SK-N-SH (cell line): ENCODE measurements around the gene PRKG1. TPM values are rescaled to one million over a fixed set of nuclear protein-coding genes. Genes with fewer than 3 reads are reported as not detected.
A peak's percentile ranks its signal among the peaks of the same experiment; 100 is the strongest.

ENCODE experiments used
- CTCF ChIA-PET: fragments of 300-600, 350-600 bp; formaldehyde crosslinking; extraction: SDS; loops from one replicate; lab custom pipeline; 2021; lab: Yijun Ruan, JAX
- POLR2A ChIA-PET: fragments of 350-600 bp; sonication (Branson Sonifier 250); formaldehyde crosslinking; extraction: SDS; loops from one replicate; lab custom pipeline; 2020; ENCODE audit warnings: antibody characterized with exemption, inconsistent platforms; lab: Yijun Ruan, JAX
- DNase-seq: peaks from one replicate; pipeline ENCODE4 v3.0.0; 2012
- H2AFZ ChIP-seq: fragments of 200-600 bp; sonication (generic); 2 replicates; pipeline ENCODE4 v1.8.1; 2016; ENCODE audit warnings: antibody characterized with exemption, mild to moderate bottlenecking, low read depth
- H3F3A ChIP-seq: fragments of 200-600 bp; sonication (generic); replicated peaks from 2 replicates; pipeline ENCODE3; 2016; ENCODE audit warnings: antibody characterized with exemption, mild to moderate bottlenecking; ENCODE audit not compliant: insufficient read depth
- H3K27ac ChIP-seq, 2 experiments: fragments of 200-500 bp in 1 of 2; fragments of 200-600 bp in 1 of 2; sonication (Bioruptor generic) in 1 of 2; sonication (generic), shearing (Covaris generic) in 1 of 2; 2 replicates each; pipeline versions ENCODE4 v1.5.1 to v1.6.1; 2014 to 2016; ENCODE audit warnings: low read depth in 2 of 2, inconsistent platforms in 1 of 2, low read length in 1 of 2, mild to moderate bottlenecking in 1 of 2, mixed read lengths in 1 of 2
- H3K27me3 ChIP-seq: fragments of 200-600 bp; sonication (generic), shearing (Covaris generic); 2 replicates; pipeline ENCODE4 v1.6.1; 2016; ENCODE audit warnings: mixed run types; ENCODE audit not compliant: insufficient read depth
- H3K36me3 ChIP-seq, 2 experiments: fragments of 200-500 bp in 1 of 2; fragments of 200-600 bp in 1 of 2; sonication (Bioruptor generic) in 1 of 2; sonication (generic) in 1 of 2; replicated peaks in 1 of 2; 2 replicates each; pipeline versions ENCODE3 to v1.5.1; 2014 to 2016; ENCODE audit warnings: low read length in 1 of 2, mild to moderate bottlenecking in 1 of 2; ENCODE audit not compliant: insufficient read depth in 2 of 2, control insufficient read depth in 1 of 2
- H3K4me1 ChIP-seq, 2 experiments: fragments of 200-500 bp in 1 of 2; fragments of 200-600 bp in 1 of 2; sonication (Bioruptor generic) in 1 of 2; sonication (generic), shearing (Covaris generic) in 1 of 2; 2 replicates each; pipeline versions ENCODE4 v1.5.1 to v1.6.1; 2014 to 2016; ENCODE audit warnings: low read depth in 1 of 2, low read length in 1 of 2, mixed run types in 1 of 2; ENCODE audit not compliant: insufficient read depth in 2 of 2, control insufficient read depth in 1 of 2
- H3K4me2 ChIP-seq: fragments of 200-600 bp; sonication (generic), shearing (Covaris generic); 2 replicates; pipeline ENCODE4 v1.6.1; 2017; ENCODE audit warnings: mixed run types
- H3K4me3 ChIP-seq, 2 experiments: fragments of 200-500 bp in 1 of 2; fragments of 200-600 bp in 1 of 2; sonication (Bioruptor generic) in 1 of 2; sonication (generic), shearing (Covaris generic) in 1 of 2; 2 replicates each; pipeline versions ENCODE4 v1.5.1 to v1.8.1; 2014 to 2016; ENCODE audit warnings: low read depth in 2 of 2, inconsistent platforms in 1 of 2, low read length in 1 of 2, mild to moderate bottlenecking in 1 of 2, mixed read lengths in 1 of 2, moderate library complexity in 1 of 2
- H3K79me2 ChIP-seq: fragments of 200-600 bp; sonication (generic); 2 replicates; pipeline ENCODE4 v1.8.1; 2017; ENCODE audit warnings: mild to moderate bottlenecking; ENCODE audit not compliant: insufficient read depth
- H3K9ac ChIP-seq: fragments of 200-600 bp; sonication (generic); 2 replicates; pipeline ENCODE4 v1.6.1; 2017; ENCODE audit warnings: mixed run types
- H3K9me2 ChIP-seq: fragments of 200-600 bp; sonication (generic); 2 replicates; pipeline ENCODE4 v1.6.1; 2017; ENCODE audit warnings: mixed run types
- H3K9me3 ChIP-seq: fragments of 200-600 bp; sonication (generic); 2 replicates; pipeline ENCODE4 v1.6.1; 2017; ENCODE audit warnings: mixed run types, mild to moderate bottlenecking, moderate library complexity
- H4K20me1 ChIP-seq: fragments of 200-600 bp; sonication (generic); 2 replicates; pipeline ENCODE4 v1.6.1; 2017; ENCODE audit warnings: mild to moderate bottlenecking, mixed run types; ENCODE audit not compliant: insufficient read depth
- CHD2 ChIP-seq: fragments of 150-350 bp; IDR thresholded peaks from 2 replicates; pipeline ENCODE4 v1.6.1; 2018; ENCODE audit warnings: low read length; ENCODE audit not compliant: partially characterized antibody
- ELF1 ChIP-seq: IDR thresholded peaks from 2 replicates; pipeline ENCODE4 v1.4.0; 2012
- EZH2phosphoT487 ChIP-seq: fragments of 200-600 bp; sonication (generic); IDR thresholded peaks from 2 replicates; pipeline ENCODE4 v1.6.1; 2017; ENCODE audit warnings: low read depth, mixed run types, mild to moderate bottlenecking, antibody characterized with exemption, moderate library complexity, borderline replicate concordance
- FOSL2 ChIP-seq: IDR thresholded peaks from 2 replicates; pipeline ENCODE4 v1.4.0; 2012; ENCODE audit warnings: low read depth, mild to moderate bottlenecking, moderate library complexity, borderline replicate concordance
- FOXJ3 ChIP-seq: sonication (generic); formaldehyde crosslinking; IDR thresholded peaks from 2 replicates; pipeline ENCODE4 v1.5.1; 2020; ENCODE audit warnings: mild to moderate bottlenecking, missing genetic modification reagents
- FOXM1 ChIP-seq: IDR thresholded peaks from 2 replicates; pipeline ENCODE4 v1.4.0; 2012; ENCODE audit warnings: low read depth, mild to moderate bottlenecking
- GATA2 ChIP-seq: sonication (generic); formaldehyde crosslinking; IDR thresholded peaks from 2 replicates; pipeline ENCODE4 v1.5.0; 2020; ENCODE audit warnings: mild to moderate bottlenecking, missing genetic modification reagents
- MXI1 ChIP-seq: IDR thresholded peaks from 2 replicates; pipeline ENCODE4 v1.6.1; 2012; ENCODE audit warnings: mild to moderate bottlenecking, low read depth, low read length, improper control_type of control experiment
- NFIC ChIP-seq: IDR thresholded peaks from 2 replicates; pipeline ENCODE4 v1.4.0; 2012; ENCODE audit warnings: borderline replicate concordance
- NRF1 ChIP-seq: IDR thresholded peaks from 2 replicates; pipeline ENCODE4 v1.6.1; 2012; ENCODE audit warnings: low read depth, mild to moderate bottlenecking, low read length
- RAD21 ChIP-seq: IDR thresholded peaks from 2 replicates; pipeline ENCODE4 v1.6.1; 2012; ENCODE audit warnings: mild to moderate bottlenecking, low read length
- SIN3A ChIP-seq: IDR thresholded peaks from 2 replicates; pipeline ENCODE4 v1.6.1; 2012; ENCODE audit warnings: low read depth, mild to moderate bottlenecking, low read length, moderate library complexity, borderline replicate concordance
- TCF12 ChIP-seq: IDR thresholded peaks from 2 replicates; pipeline ENCODE4 v1.4.0; 2012
- YY1 ChIP-seq: IDR thresholded peaks from 2 replicates; pipeline ENCODE4 v1.4.0; 2012; ENCODE audit warnings: low read depth, mild to moderate bottlenecking
- WGBS: methylation state at CpG from one replicate; pipeline ENCODE4 v1.1.6; 2017; ENCODE audit warnings: low lambda C conversion rate; 5-methylcytosine and 5-hydroxymethylcytosine counted together
- polyA plus RNA-seq, 3 experiments: library from polyadenylated mRNA; depleted of rRNA; stranded (reverse); fragments of >200 nt; gene quantifications; 2 replicates each; pipeline ENCODE4 v1.2.3, GENCODE V29; 2012
- TF ChIP-seq, protein P1 (sequence below): fragments of 200-600 bp; sonication (generic); IDR thresholded peaks from 2 replicates; pipeline ENCODE4 v1.6.1; 2017; ENCODE audit warnings: antibody characterized with exemption, mild to moderate bottlenecking, moderate library complexity
- TF ChIP-seq, protein P2 (sequence below): IDR thresholded peaks from 2 replicates; pipeline ENCODE4 v1.4.0; 2012; ENCODE audit warnings: low read depth, borderline replicate concordance
- TF ChIP-seq, protein P3 (sequence below): fragments of 150-350 bp; IDR thresholded peaks from 2 replicates; pipeline ENCODE4 v1.6.1; 2016; ENCODE audit warnings: mild to moderate bottlenecking, low read depth, low read length
- TF ChIP-seq, protein P4 (sequence below): IDR thresholded peaks from 2 replicates; pipeline ENCODE4; 2012

The PRKG1 gene
- polyA plus RNA-seq, 1 of the 3 experiments (the other 2 are of a cell fraction) = 4.1 TPM

DNA sequence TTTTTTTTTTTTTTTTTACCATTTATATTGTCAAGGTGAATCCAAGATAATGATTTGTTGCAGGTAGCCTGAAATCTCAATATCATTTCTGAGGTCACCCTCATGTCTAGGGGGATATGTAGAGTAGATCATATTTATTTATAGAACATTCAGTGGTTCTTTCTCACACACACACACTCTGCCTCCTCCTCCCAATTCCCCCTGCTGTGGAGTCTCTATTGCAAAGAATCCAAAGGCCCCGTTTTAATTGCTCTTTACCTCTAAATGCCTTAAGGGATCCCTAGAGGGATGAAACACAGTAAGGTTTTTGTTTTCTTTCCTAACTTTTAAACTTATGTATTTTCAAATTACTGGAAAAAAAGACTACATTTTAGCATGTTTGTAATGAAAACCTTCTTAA is 170.0 kb downstream of the PRKG1 start:
- WGBS = 48% methylated on average over 1 of the region's 1 CpG
- CTCF ChIA-PET = no interaction called here
- H3K36me3 ChIP-seq = no peaks in the 10 kb centered on the region
- H3K9me2 ChIP-seq = no peaks in the 10 kb centered on the region
- peaks cover 0 to 31% of the 10 kb centered on the region in 2 experiments; a peak in 2 of 4 replicates for H3K4me1 ChIP-seq
- H4K20me1 ChIP-seq = no peaks in the 10 kb centered on the region
- no peak for DNase-seq
- H3K4me2 ChIP-seq = peak overlapping the region; percentile 35
- no peak overlapping the region; a peak in 1 of 4 replicates for H3K4me3 ChIP-seq
- no peak overlapping the region for H2AFZ ChIP-seq
- H3K9ac ChIP-seq = no peak overlapping the region; the same call in 1 of the 2 replicates
- no peaks in the 10 kb centered on the region for H3F3A ChIP-seq
- TF ChIP-seq, protein P1, sequence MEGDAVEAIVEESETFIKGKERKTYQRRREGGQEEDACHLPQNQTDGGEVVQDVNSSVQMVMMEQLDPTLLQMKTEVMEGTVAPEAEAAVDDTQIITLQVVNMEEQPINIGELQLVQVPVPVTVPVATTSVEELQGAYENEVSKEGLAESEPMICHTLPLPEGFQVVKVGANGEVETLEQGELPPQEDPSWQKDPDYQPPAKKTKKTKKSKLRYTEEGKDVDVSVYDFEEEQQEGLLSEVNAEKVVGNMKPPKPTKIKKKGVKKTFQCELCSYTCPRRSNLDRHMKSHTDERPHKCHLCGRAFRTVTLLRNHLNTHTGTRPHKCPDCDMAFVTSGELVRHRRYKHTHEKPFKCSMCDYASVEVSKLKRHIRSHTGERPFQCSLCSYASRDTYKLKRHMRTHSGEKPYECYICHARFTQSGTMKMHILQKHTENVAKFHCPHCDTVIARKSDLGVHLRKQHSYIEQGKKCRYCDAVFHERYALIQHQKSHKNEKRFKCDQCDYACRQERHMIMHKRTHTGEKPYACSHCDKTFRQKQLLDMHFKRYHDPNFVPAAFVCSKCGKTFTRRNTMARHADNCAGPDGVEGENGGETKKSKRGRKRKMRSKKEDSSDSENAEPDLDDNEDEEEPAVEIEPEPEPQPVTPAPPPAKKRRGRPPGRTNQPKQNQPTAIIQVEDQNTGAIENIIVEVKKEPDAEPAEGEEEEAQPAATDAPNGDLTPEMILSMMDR = no peak
- TF ChIP-seq FOXJ3 (CRISPR knock-in tag) = no peak
- no peak for TF ChIP-seq GATA2 (CRISPR knock-in tag)
- TF ChIP-seq NFIC = no peak
- no peak for TF ChIP-seq CHD2
- no peak for TF ChIP-seq FOXM1
- no peak for TF ChIP-seq RAD21
- no peak for TF ChIP-seq YY1
- TF ChIP-seq ELF1 = no peak
- TF ChIP-seq, protein P2, sequence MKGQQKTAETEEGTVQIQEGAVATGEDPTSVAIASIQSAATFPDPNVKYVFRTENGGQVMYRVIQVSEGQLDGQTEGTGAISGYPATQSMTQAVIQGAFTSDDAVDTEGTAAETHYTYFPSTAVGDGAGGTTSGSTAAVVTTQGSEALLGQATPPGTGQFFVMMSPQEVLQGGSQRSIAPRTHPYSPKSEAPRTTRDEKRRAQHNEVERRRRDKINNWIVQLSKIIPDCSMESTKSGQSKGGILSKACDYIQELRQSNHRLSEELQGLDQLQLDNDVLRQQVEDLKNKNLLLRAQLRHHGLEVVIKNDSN = no peak
- TF ChIP-seq SIN3A = no peak
- TF ChIP-seq FOSL2 = no peak
- no peak for TF ChIP-seq TCF12
- TF ChIP-seq, protein P3, sequence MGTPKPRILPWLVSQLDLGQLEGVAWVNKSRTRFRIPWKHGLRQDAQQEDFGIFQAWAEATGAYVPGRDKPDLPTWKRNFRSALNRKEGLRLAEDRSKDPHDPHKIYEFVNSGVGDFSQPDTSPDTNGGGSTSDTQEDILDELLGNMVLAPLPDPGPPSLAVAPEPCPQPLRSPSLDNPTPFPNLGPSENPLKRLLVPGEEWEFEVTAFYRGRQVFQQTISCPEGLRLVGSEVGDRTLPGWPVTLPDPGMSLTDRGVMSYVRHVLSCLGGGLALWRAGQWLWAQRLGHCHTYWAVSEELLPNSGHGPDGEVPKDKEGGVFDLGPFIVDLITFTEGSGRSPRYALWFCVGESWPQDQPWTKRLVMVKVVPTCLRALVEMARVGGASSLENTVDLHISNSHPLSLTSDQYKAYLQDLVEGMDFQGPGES = no peak
- TF ChIP-seq, all 33 proteins: peak for 0
- no peaks in the 10 kb centered on the region for H3K79me2 ChIP-seq
- H3K27ac ChIP-seq = peak overlapping the region; percentile 59 to 78
- no peaks in the 10 kb centered on the region for H3K27me3 ChIP-seq
- H3K9me3 ChIP-seq = no peaks in the 10 kb centered on the region
- POLR2A ChIA-PET = no interaction called here

DNA sequence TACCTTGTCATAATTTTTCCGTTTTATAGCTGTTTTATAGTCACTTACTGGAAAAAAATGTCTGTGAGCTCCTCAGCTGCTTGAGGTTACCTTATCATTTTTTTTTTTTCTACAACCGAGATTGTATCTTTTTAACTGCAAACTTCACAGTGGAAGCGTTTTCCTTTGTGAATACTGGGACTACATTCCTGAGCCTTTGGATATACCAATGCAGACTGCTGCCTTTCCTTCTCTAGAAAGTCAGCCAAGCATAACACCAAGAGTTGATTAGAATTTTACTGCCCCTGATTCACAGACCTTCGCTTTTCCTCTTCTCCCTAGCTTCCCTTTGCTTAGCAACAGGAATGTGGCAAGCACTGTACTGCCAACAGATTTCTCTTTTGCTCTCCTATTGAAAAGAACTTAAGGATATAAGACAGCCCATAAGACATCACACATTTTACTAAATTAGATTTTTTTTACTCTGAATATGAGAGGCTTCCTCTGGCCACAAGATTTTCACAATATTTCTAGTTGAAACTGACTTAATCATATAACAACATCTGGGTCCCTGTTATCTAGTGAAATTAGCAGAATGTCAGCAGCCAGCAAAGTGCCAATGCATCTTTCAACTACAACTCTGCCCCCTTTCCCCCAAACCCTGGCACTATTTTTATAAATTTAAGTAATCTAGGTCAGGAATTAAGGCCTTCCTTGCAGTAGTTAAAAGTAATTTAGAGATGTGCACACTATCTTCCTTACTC is 170.6 kb downstream of the PRKG1 start:
- ChIA-PET CTCF (no interaction called here), POLR2A (no interaction called here)
- no peaks in the 10 kb centered on the region for H3K79me2 ChIP-seq
- no peaks in the 10 kb centered on the region for H4K20me1 ChIP-seq
- peak overlapping the region; percentile 59 to 78 for H3K27ac ChIP-seq
- WGBS = 22% methylated on average over 4 of the region's 4 CpGs
- no peak overlapping the region; the same call in 1 of the 2 replicates for H3K9ac ChIP-seq
- H3K4me2 ChIP-seq = peak overlapping the region; percentile 35
- no peaks in the 10 kb centered on the region for H3K27me3 ChIP-seq
- no peaks in the 10 kb centered on the region for H3K9me3 ChIP-seq
- no peaks in the 10 kb centered on the region for H3K36me3 ChIP-seq
- no peak overlapping the region for H2AFZ ChIP-seq
- peaks cover 0 to 31% of the 10 kb centered on the region in 2 experiments; a peak in 2 of 4 replicates for H3K4me1 ChIP-seq
- peak overlapping the region in 1 of 2 experiments; percentile 19; a peak in 1 of 4 replicates for H3K4me3 ChIP-seq
- DNase-seq = no peak
- no peaks in the 10 kb centered on the region for H3F3A ChIP-seq
- H3K9me2 ChIP-seq = no peaks in the 10 kb centered on the region
- TF ChIP-seq MXI1 = no peak
- TF ChIP-seq NRF1 = no peak
- TF ChIP-seq YY1 = no peak
- no peak for TF ChIP-seq FOSL2
- TF ChIP-seq, protein P1 = no peak
- peak; percentile 43; the same call in 1 of the 2 replicates for TF ChIP-seq NFIC
- no peak for TF ChIP-seq SIN3A
- TF ChIP-seq, protein P4, sequence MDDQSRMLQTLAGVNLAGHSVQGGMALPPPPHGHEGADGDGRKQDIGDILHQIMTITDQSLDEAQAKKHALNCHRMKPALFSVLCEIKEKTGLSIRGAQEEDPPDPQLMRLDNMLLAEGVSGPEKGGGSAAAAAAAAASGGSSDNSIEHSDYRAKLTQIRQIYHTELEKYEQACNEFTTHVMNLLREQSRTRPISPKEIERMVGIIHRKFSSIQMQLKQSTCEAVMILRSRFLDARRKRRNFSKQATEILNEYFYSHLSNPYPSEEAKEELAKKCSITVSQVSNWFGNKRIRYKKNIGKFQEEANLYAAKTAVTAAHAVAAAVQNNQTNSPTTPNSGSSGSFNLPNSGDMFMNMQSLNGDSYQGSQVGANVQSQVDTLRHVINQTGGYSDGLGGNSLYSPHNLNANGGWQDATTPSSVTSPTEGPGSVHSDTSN = no peak
- TF ChIP-seq, protein P2 = no peak
- TF ChIP-seq RAD21 = no peak
- peak; percentile 18; the same call in 1 of the 2 replicates for TF ChIP-seq TCF12
- no peak for TF ChIP-seq EZH2phosphoT487
